AG04449 (cell line): Measurements from ENCODE around the gene KRT86.
A peak's percentile ranks its signal among the peaks of the same experiment; 100 is the strongest.

Experiments used
- CTCF ChIA-PET: fragments of 350-600 bp; formaldehyde crosslinking; extraction: SDS; loops from one replicate; lab custom pipeline; 2021; ENCODE audit warnings: antibody characterized with exemption; lab: Yijun Ruan, JAX
- POLR2A ChIA-PET: fragments of 400-600, 350-600 bp; formaldehyde crosslinking; extraction: SDS; loops from one replicate; lab custom pipeline; 2020; ENCODE audit warnings: antibody characterized with exemption, inconsistent platforms; lab: Yijun Ruan, JAX
- DNase-seq: peaks from one replicate; pipeline ENCODE4 v3.0.0-alpha.2; 2010; ENCODE audit warnings: low read depth, low spot score
- H3K4me3 ChIP-seq: 2 replicates; pipeline ENCODE4 v1.5.1; 2011; ENCODE audit warnings: low read depth, mild to moderate bottlenecking, control low read depth, low read length
- CTCF ChIP-seq: IDR thresholded peaks from one replicate; pipeline ENCODE4 v1.5.1; 2011; ENCODE audit warnings: mild to moderate bottlenecking, moderate library complexity, low read length, control low read depth, inconsistent platforms; ENCODE audit not compliant: insufficient read depth; ENCODE audit errors: missing control alignments

Gene KRT86

GRCh38 chr12:52228931-52229330 is 45.5 kb upstream of the KRT86 start:
- no peak for DNase-seq
- H3K4me3 ChIP-seq = no peak overlapping the region
- CTCF ChIA-PET = interaction anchor here (0.7 to 6.8 kb wide), 4 partner anchors 8 to 49 kb away, joined by 3 to 46 read pairs (median 18); no protein-coding TSS in a partner anchor
- POLR2A ChIA-PET = no interaction called here
- TF ChIP-seq CTCF = no peak

GRCh38 chr12:52229836-52230343 is 44.6 kb upstream of the KRT86 start:
- POLR2A ChIA-PET = no interaction called here
- no peak overlapping the region for H3K4me3 ChIP-seq
- no peak for TF ChIP-seq CTCF
- CTCF ChIA-PET = interaction anchor here (0.7 to 6.8 kb wide), 8 partner anchors 9 to 655 kb away, joined by 3 to 46 read pairs (median 6); no protein-coding TSS in a partner anchor
- no peak for DNase-seq

GRCh38 chr12:52230364-52231281 is 43.8 kb upstream of the KRT86 start:
- no peak for TF ChIP-seq CTCF
- ChIA-PET POLR2A (no interaction called here), CTCF (interaction anchor here (1.1 to 6.8 kb wide), 8 partner anchors 9 to 654 kb away, joined by 3 to 46 read pairs (median 6); no protein-coding TSS in a partner anchor)
- peak; percentile 50 for DNase-seq
- H3K4me3 ChIP-seq = no peak overlapping the region

GRCh38 chr12:52231305-52232202 is 42.9 kb upstream of the KRT86 start:
- H3K4me3 ChIP-seq = no peak overlapping the region
- CTCF ChIA-PET = interaction anchor here (1.1 to 6.8 kb wide), 6 partner anchors 10 to 96 kb away, joined by 3 to 46 read pairs (median 8); no protein-coding TSS in a partner anchor
- TF ChIP-seq CTCF = no peak
- DNase-seq = no peak
- POLR2A ChIA-PET = no interaction called here

GRCh38 chr12:52232203-52232673 is 42.2 kb upstream of the KRT86 start:
- POLR2A ChIA-PET = interaction anchor here (1.0 to 1.2 kb wide), 2 partner anchors 12 to 47 kb away, joined by 3 read pairs; no protein-coding TSS in a partner anchor
- DNase-seq = no peak
- CTCF ChIA-PET = interaction anchor here (0.8 to 6.8 kb wide), 6 partner anchors 10 to 95 kb away, joined by 3 to 46 read pairs (median 7); no protein-coding TSS in a partner anchor
- H3K4me3 ChIP-seq = peak overlapping the region; percentile 42
- TF ChIP-seq CTCF = no peak
